Measurements from ENCODE around the gene RUFY4. TPM values are rescaled to one million over a fixed set of nuclear protein-coding genes. Genes with fewer than 3 reads are reported as not detected.

The RUFY4 gene
- total and polyA plus RNA-seq, 8 donors: 0.08 to 0.31 TPM; not detected in 6

- ATAC-seq (no peak), DNase-seq (peak in 5 of 6 donors; percentile 3 to 54 (median 23)), FAIRE-seq (no peak)
- Histone ChIP-seq H3K27ac (no peak overlapping the region), H3K36me3 (no peaks in the 10 kb centered on the region), H3K4me3 (no peak overlapping the region), H3K9me3 (no peaks in the 10 kb centered on the region), H3K4me1 (peaks cover 13 to 25% (median 22%) of the 10 kb centered on the region in 3 donors), H3K27me3 (no peaks in the 10 kb centered on the region)
- no peak for TF ChIP-seq CTCF (IDR thresholded peaks at IDR 0.05)
- intact Hi-C loops (cut with DNase I): no loop called here
- 89 to 90% methylated on average over 12 of the region's 12 CpGs for WGBS, 2 donors
Observed at GRCh38 chr2:218021536-218022071, 47.4 kb upstream of the RUFY4 start.

GRCh38 chr2:218022131-218022850 lies 46.8 kb upstream of the RUFY4 start:
- H3K36me3 ChIP-seq: no peaks in the 10 kb centered on the region
- intact Hi-C loops (cut with DNase I): no loop called here
- 92 to 96% methylated on average over 10 of the region's 10 CpGs for WGBS, 2 donors
- ATAC-seq (no peak), FAIRE-seq (no peak), DNase-seq (peak in 5 of 6 donors; percentile 1 to 29 (median 3))
- H3K4me1 ChIP-seq: peaks cover 6 to 22% (median 19%) of the 10 kb centered on the region in 3 donors
- no peak overlapping the region for H3K27ac ChIP-seq
- no peaks in the 10 kb centered on the region for H3K27me3 ChIP-seq
- H3K4me3 ChIP-seq: no peak overlapping the region
- no peak for TF ChIP-seq CTCF (IDR thresholded peaks at IDR 0.05)
- H3K9me3 ChIP-seq: no peaks in the 10 kb centered on the region

GRCh38 chr2:218022851-218023530 lies 46.1 kb upstream of the RUFY4 start:
- H3K27me3 ChIP-seq: no peaks in the 10 kb centered on the region
- FAIRE-seq (no peak), ATAC-seq (no peak), DNase-seq (peak; percentile 1 to 44 (median 12))
- intact Hi-C loops (cut with DNase I): no loop called here
- H3K36me3 ChIP-seq: no peaks in the 10 kb centered on the region
- no peaks in the 10 kb centered on the region for H3K9me3 ChIP-seq
- peaks cover 3 to 17% (median 14%) of the 10 kb centered on the region in 3 donors for H3K4me1 ChIP-seq
- H3K27ac ChIP-seq: no peak overlapping the region
- no peak overlapping the region for H3K4me3 ChIP-seq
- WGBS, 2 donors: 87 to 93% methylated on average over 7 of the region's 7 CpGs
- TF ChIP-seq CTCF (IDR thresholded peaks at IDR 0.05): no peak

GRCh38 chr2:218023636-218024035 lies 45.4 kb upstream of the RUFY4 start:
- ATAC-seq: no peak
- no peak for TF ChIP-seq CTCF (IDR thresholded peaks at IDR 0.05)
- WGBS, 2 donors: 72 to 73% methylated on average over 3 of the region's 3 CpGs
- no peaks in the 10 kb centered on the region for H3K27me3 ChIP-seq
- no peaks in the 10 kb centered on the region for H3K36me3 ChIP-seq
- DNase-seq: peak in 2 of 6 donors; percentile 11 to 37
- intact Hi-C loops (cut with DNase I): no loop called here
- H3K4me1 ChIP-seq: peaks cover 0 to 12% (median 9%) of the 10 kb centered on the region in 3 donors
- no peaks in the 10 kb centered on the region for H3K9me3 ChIP-seq
- no peak for FAIRE-seq
- H3K4me3 ChIP-seq: no peak overlapping the region
- no peak overlapping the region for H3K27ac ChIP-seq

All from pancreas (tissue), 10 donors.